GM21528 (cell line): Measurements from ENCODE around the gene SMIM41.

Experiments
- ATAC-seq: cut with Tn5 transposase; IDR thresholded peaks from one replicate; pipeline ENCODE4 v1.9.1; 2021; ENCODE audit warnings: mild to moderate bottlenecking, moderate library complexity; ENCODE audit not compliant: unreplicated experiment, low FRiP score

SMIM41 gene

DNA sequence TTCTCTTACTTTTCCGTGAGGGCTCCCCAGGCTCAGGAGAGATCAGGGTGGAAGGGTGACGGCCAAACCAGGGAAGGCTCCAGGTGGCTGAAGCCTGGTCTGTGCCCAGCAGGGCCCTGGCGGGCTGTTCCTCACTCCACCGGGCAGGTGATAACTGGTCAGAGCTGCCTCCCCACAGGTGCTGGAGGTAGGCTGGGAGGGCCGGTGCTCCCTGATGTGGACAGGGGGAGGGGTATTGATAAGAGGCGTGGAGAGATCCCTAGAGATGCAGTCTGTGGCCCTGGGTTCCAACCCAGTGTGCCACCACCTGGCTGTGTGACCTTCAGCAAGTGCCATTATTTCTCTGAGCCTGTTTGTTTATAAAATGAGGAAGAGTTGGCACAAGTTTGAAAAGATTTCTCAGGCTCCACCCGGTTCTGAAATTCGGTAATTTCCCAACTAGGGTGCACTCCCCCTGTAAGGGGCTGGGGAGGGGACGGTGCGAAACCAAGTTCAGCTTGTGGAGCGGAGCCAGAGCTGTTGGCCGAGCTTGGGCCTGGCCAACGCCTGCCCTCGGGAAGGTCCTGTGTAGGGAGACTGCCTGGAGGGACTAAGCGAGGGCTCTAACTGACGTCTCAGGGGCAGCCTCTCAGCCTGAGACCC lies 29.3 kb upstream of the SMIM41 start:
- ATAC-seq, result no peak

DNA sequence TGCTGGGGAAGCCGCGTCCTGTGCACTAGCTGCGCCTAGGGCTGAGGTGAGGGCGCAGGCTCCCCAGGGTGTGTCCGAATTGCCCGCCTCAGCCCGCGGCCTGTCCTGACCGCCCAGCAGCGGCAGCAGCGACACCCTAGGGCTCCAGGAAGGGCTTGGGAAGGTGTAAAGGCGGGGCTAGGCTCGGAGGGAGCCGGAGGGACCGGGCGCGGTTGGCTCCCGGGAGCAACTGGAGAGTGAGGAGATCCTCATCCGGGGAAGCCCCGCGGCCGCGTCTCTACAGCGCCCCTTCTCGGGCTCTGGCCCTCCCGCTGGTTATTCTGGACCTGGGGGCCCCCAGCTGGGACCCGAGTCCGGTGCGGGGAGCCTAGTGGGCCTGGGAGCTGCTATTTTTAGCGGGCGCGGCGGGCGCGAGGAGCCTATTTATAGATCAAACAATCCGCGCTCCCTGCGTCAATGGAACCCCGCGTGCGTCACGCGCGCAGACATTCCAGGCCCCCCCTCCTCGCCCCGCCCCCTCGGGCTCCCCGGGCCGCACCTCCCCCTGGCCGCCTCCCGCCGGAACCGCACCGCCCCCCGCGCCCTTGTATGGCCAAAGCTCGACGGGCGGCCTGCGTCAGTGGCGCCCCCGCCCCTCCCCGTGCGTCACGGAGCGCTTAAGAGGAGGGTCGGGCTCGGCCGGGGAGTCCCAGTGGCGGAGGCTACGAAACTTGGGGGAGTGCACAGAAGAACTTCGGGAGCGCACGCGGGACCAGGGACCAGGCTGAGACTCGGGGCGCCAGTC lies 28.6 kb upstream of the SMIM41 start, which contains the start of gene NR4A1:
TSS of gene NR4A1 (plus strand) at position 685 of the 784 bp plus-strand sequence. CDS start 2,887 bp downstream, outside the sequence.
- ATAC-seq, result peak; percentile 75

DNA sequence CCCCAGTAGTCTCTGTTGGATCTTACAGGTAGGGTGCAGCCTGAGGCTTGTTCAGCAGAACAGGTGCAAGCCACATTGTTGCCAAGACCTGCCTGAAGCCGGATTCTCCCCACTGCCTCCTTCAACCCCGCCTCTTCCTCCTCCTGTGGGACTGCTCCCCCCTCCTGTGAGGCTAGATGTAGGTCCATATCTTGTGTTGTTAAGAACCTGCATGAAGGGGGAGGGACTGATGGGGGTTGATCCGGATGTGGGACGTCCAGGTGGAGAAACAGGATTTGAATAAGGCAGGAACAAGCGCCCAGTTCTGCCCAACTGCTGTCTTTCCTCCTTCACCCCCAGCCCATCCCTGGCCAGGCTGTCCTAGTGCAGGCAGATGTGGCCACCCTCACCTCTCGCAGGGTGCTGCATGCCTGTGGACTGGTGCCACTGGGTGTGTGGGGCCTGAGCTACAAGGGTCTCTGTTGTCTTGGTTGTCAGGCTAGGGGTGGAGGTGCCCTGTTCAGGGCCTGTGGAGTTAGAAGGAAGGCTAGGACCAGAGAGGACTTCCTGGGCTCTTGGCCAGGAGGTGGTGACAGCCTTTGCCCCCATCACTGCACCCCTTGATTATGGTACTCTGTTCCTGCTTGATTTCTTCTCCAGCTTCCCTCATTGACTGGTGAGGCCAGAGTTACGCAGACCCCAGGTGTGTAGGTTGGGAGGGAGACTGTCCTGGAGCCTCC lies 26.9 kb upstream of the SMIM41 start:
- ATAC-seq, result no peak

DNA sequence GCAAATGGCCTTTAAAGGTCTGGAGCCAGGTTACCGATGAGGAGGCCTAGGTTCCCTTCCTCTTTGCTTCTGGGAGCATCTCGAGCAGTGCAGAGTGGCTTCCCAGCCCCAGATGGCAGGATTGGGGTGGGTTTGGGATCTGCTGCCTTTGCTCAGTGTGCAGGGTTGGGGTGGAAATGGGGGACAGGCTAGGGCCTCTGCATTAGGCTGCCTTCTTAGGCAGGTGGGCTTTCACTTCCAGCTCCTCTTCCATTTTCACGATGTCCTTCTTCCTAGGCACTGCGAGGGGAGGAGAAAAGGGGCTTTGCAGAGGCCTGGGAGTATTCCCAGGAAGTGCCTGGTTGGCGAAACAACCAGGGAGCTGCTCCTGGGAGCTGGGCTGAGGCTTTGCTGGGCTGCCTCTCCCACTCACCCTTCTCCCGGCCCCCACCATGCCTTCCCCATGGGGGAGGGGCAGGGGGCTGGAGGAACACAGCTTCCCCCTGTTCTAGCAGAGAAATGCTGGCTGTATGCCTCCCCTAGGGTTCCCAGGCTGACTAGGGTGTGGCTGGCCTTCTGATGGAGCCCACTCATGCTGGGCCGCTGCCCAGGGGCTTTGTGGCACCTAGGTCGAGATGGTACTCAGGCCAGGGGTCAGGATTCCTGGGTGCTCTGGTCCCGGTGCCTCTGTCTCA lies 25.8 kb upstream of the SMIM41 start:
- no peak for ATAC-seq

DNA sequence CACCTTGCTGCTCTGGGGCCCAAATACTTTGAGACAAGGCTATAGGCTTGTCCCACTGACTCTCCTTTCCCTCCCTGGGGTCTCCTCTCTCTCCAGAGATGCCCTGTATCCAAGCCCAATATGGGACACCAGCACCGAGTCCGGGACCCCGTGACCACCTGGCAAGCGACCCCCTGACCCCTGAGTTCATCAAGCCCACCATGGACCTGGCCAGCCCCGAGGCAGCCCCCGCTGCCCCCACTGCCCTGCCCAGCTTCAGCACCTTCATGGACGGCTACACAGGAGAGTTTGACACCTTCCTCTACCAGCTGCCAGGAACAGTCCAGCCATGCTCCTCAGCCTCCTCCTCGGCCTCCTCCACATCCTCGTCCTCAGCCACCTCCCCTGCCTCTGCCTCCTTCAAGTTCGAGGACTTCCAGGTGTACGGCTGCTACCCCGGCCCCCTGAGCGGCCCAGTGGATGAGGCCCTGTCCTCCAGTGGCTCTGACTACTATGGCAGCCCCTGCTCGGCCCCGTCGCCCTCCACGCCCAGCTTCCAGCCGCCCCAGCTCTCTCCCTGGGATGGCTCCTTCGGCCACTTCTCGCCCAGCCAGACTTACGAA lies 25.2 kb upstream of the SMIM41 start:
- no peak for ATAC-seq

DNA sequence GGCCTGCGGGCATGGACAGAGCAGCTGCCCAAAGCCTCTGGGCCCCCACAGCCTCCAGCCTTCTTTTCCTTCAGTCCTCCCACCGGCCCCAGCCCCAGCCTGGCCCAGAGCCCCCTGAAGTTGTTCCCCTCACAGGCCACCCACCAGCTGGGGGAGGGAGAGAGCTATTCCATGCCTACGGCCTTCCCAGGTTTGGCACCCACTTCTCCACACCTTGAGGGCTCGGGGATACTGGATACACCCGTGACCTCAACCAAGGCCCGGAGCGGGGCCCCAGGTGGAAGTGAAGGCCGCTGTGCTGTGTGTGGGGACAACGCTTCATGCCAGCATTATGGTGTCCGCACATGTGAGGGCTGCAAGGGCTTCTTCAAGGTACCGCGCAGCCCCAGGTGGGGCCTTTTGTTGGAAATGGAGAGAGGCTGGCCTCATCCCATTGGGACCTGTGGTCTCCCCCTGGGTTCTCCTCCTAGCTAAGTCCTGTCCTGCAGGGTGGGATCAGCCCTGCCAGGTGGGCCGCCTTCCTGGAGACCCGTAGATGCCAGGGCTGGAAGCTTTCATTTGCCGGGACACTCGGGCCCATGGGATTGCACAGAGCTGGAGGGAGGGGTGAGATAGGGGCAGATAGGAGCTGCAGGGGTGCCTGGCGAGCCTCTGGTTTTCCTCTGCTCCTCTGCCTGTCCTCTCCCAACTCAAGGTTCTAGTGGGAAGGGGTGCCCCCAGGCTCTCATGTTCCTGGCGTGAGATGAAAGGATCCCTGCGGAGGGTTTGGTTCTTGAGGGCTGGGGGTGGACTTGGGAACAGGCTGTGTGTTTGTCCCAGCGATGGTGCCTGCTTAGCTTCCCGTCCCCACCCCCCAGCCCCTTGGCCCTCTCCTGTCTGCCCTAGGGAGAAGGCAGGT lies 24.4 kb upstream of the SMIM41 start:
- no peak for ATAC-seq

DNA sequence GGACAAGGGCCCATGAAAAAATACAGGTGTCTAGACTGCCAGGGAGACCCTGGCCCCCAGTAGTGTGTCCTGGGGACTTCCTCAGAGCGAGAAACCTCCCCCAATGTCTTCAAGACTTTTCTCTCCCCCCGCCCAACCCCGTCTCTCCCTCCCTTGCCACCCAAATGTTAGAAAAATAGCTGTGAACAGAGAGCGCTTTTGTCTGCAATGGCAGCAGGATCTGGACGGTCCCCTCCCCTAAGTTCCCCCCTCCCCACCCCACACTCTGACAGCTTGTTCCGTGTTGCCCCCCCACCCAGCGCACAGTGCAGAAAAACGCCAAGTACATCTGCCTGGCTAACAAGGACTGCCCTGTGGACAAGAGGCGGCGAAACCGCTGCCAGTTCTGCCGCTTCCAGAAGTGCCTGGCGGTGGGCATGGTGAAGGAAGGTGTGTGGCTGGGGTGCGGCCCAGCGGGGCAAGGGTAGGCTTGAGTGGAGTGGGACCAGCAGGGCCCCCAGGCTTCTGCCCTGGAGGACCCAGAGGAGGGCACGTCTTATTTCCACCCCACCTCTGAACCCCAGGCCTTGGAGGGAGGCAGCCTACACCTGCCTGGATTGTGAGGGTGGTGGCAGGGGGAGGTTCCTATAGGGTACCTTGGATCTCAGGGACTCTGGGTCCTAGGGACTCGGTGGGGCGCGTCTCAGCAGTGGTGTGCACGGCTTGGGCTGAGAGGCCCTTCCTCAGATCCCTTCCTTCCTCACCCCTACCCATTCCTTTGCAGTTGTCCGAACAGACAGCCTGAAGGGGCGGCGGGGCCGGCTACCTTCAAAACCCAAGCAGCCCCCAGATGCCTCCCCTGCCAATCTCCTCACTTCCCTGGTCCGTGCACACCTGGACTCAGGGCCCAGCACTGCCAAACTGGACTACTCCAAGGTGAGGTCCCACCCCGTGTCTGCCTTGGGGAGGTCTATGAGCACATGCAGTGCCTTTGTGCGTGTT lies 23.5 kb upstream of the SMIM41 start:
- no peak for ATAC-seq

DNA sequence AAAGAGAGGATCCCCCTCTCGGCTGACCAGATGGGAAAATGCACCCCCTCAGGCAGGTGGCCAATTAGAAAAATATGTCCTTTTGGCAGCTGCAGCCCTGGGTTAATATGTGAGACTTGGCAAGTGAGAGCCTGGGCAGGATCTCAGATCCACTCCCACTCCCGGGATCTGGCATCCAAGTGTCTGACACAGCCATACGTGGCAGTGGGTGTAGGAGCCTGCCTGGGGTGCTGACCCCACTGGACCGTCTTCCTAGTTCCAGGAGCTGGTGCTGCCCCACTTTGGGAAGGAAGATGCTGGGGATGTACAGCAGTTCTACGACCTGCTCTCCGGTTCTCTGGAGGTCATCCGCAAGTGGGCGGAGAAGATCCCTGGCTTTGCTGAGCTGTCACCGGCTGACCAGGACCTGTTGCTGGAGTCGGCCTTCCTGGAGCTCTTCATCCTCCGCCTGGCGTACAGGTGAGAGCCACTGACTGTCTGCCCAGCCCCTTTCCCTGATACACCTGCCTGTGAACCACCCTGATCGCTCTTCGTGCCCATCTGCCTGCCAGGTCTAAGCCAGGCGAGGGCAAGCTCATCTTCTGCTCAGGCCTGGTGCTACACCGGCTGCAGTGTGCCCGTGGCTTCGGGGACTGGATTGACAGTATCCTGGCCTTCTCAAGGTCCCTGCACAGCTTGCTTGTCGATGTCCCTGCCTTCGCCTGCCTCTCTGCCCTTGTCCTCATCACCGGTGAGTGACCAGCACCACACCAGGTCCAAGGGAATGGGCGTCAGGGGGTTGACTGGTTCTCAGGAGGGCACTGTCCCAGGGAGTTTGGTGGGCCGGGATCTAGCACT lies 22.5 kb upstream of the SMIM41 start:
- ATAC-seq, result no peak

DNA sequence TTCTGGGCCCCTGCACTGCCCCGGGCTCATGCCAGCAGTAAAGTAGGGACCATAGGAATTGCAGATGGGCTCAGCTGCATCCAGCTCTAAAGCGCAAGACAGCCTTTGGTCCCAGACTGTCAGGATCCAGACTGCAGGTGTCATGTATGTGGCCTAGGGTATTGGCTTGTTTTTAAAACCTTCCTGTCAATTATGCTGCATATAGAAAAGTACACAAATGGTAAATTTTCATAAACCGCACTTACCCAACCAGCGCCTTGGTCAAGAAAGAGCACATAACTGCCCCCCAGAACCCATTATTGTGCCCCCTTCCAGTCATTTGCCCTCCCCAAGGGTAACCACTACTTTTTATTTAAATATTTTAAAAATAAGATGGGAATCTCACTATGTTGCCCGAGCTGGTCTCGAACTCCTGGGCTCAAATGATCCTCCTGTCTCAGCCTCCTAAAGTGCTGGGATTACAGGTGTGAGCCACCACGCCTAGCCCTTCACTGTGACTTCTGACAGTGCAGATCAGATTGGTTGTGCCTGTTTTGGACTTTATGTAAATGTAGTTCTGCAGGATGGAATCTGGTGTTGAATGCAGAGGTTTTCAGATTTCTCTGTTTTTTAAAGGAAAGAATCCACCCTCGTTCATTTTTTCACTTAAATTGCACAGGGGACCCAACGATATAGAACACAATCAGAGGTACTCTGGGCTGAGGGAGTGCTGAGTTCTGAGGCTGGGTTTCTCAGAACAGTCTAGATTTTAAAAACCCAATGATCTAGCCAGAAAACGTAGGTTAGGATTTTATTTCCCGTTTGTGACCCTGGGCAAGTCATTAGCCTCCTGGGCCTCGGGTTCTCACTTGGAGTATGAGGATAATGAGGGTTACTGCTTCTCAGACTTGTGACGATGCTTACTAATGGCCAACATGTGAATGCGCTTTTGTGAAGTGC lies 21.6 kb upstream of the SMIM41 start:
- no peak for ATAC-seq

DNA sequence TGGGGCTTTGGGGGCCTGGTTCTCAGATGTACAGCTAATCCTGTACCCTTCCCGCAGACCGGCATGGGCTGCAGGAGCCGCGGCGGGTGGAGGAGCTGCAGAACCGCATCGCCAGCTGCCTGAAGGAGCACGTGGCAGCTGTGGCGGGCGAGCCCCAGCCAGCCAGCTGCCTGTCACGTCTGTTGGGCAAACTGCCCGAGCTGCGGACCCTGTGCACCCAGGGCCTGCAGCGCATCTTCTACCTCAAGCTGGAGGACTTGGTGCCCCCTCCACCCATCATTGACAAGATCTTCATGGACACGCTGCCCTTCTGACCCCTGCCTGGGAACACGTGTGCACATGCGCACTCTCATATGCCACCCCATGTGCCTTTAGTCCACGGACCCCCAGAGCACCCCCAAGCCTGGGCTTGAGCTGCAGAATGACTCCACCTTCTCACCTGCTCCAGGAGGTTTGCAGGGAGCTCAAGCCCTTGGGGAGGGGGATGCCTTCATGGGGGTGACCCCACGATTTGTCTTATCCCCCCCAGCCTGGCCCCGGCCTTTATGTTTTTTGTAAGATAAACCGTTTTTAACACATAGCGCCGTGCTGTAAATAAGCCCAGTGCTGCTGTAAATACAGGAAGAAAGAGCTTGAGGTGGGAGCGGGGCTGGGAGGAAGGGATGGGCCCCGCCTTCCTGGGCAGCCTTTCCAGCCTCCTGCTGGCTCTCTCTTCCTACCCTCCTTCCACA lies 20.7 kb upstream of the SMIM41 start:
- no peak for ATAC-seq

DNA sequence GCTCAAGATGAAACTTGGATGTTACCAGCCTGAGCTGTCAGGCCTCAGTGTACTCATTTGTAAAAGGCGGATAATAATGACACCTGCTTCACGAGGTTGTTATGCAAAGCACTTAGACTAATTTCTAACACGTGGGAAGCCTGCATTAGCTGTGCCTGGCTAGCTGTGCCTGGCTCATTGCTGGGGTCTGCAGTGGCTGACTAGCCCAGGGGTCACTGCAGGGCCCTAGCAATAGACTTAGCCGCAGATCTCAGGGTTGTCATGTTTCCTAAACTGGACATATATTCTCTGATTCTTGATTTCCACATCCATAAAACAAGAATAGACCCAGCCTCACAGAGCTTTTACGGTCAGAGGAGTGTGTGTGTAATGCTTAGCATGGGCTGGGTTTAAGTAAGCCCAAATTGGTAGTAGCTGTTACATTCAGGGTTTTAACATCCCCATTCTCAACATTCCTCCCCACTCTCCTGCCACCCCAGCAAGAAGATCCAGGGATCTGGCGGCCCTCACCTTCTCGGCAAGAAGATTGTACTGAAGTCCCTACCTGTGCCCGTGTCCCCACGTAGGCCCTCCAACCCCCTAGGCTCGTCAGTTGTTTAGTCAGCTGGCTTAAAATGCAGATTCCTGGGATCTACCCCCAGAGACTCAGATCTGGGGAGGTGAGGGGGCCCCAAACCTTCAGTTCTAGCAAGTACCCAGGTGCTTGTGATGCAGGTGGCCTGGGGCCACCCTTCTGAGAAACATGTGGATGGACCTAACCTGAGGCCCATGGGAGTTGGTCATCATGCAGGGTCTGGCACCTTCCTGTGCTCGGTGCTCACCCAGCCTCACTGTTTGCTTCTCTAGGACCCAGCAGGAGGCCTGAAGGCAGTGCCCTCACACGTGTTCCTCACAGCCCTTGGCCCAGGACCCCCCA lies 19.7 kb upstream of the SMIM41 start:
- no peak for ATAC-seq

DNA sequence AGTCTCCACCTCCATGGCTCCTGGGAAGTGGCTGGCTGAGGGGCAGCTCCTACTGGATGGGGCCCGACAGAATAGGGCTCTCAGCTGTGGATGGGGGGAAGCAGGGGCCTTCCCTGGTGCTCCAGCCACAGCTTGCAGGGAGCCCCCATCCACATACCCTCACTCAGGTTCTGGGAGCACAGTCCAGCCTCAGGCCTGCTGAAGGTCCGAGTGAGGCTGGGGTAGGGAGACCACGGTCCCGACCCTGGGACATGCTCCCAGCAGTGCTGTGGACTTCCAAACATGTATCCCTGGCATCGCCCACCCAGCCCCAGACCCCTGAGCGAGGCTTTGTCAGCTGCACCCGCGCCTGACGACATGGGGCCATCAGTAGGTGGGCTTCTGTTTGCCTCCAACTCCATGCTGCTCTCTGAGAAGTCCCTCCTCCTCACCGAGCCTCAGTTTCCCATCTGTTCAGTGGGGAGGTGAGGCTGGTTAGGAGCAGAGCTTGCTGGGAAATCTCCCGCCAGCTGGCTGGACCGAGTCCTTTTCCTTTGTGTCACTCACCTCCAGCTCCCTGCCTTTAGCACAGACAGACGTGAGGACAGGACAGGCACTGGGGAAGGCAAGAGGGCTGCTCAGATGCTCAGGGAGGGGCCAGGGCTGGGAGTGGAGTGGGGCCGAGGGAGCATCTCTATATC lies 18.9 kb upstream of the SMIM41 start:
- ATAC-seq, result no peak

DNA sequence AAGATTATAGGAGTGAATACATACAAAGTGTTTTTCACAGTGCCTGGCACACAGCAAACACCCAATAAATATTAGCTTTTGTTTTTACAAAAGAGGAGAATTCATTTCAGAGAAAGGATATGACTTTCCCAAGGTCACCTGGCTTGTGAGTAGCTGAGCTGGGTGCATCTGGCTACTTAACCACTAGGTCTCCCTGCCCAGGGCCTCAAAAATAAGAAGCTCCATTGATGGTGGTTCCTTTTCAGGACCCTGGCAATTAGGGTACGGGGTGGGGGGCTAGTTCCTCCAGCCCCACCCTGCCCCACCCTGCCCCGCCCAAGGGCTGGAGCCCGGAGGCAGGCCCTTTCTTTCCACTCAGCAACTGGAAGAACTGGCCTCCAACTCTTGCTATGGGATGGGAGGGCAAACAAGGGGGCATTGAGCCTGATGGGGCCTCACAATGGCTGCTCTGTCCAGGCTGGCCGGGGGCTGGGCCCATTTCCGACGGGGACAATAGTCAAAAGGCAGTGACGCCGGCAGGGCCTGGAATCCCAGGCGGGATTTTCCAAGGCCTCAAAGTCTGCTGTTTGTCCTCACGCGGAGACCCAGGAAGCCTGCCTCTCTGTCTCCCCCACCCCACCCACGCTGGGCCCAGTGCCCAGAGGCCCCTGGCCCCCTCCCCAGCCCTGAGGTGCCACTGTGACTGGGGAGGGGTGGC lies 17.9 kb upstream of the SMIM41 start:
- no peak for ATAC-seq
